Renal cortical epithelial cell (primary cell): ENCODE measurements around the gene MXRA5. TPM values are rescaled to one million over a fixed set of nuclear protein-coding genes. Genes with fewer than 3 reads are reported as not detected.
"Not testable (repeated sequence)": the region's sequence is repeated elsewhere in the genome, so short reads cannot be mapped to it uniquely, and the experiment has no call there.

ENCODE experiments used
- DNase-seq: peaks from one replicate; pipeline ENCODE4 v3.0.0-alpha.2; 2011; ENCODE audit warnings: low read depth
- total RNA-seq: library from RNA; depleted of rRNA; stranded (reverse); fragments of >200 nt; gene quantifications from 2 replicates; pipeline ENCODE4 v1.2.3, GENCODE V29; 2014

The MXRA5 gene
- 0.17 and 6.0 TPM in 2 replicates for total RNA-seq

- no peak for DNase-seq
Observed at GRCh38 chrX:3346501-3347259, at the start of gene MXRA5. TSS of gene MXRA5 (minus strand) at chrX:3346652. CDS start at chrX:3343833, 2,819 bp downstream.

- DNase-seq: peak; percentile 10
Observed at GRCh38 chrX:3393581-3394111, 47.2 kb upstream of the MXRA5 start.

- peak; percentile 7 for DNase-seq
Observed at GRCh38 chrX:3393178-3393577, 46.7 kb upstream of the MXRA5 start.

- DNase-seq: no peak
Observed at GRCh38 chrX:3388457-3388856, 42.0 kb upstream of the MXRA5 start.

- peak; percentile 89 for DNase-seq
Observed at GRCh38 chrX:3384327-3384726, 37.9 kb upstream of the MXRA5 start.

- no peak for DNase-seq
Observed at GRCh38 chrX:3380603-3381002, 34.2 kb upstream of the MXRA5 start.

GRCh38 chrX:3379111-3379510 lies 32.7 kb upstream of the MXRA5 start:
- peak; percentile 2 for DNase-seq

- DNase-seq: no peak
Observed at GRCh38 chrX:3378156-3378555, 31.7 kb upstream of the MXRA5 start.

- no peak for DNase-seq
Observed at GRCh38 chrX:3377560-3377959, 31.1 kb upstream of the MXRA5 start.

GRCh38 chrX:3375878-3376508 lies 29.5 kb upstream of the MXRA5 start:
- DNase-seq: not testable (repeated sequence)

- no peak for DNase-seq
Observed at GRCh38 chrX:3374108-3374800, 27.8 kb upstream of the MXRA5 start.

- peak; percentile 2 for DNase-seq
Observed at GRCh38 chrX:3371163-3371562, 24.7 kb upstream of the MXRA5 start.

- peak; percentile 22 for DNase-seq
Observed at GRCh38 chrX:3370656-3371055, 24.2 kb upstream of the MXRA5 start.

- no peak for DNase-seq
Observed at GRCh38 chrX:3362956-3363355, 16.5 kb upstream of the MXRA5 start.

GRCh38 chrX:3360881-3361280 lies 14.4 kb upstream of the MXRA5 start:
- DNase-seq: no peak

- DNase-seq: not testable (repeated sequence)
Observed at GRCh38 chrX:3352741-3353140, 6.3 kb upstream of the MXRA5 start.

- DNase-seq: no peak
Observed at GRCh38 chrX:3351276-3351675, 4.8 kb upstream of the MXRA5 start.

- no peak for DNase-seq
Observed at GRCh38 chrX:3348191-3348590, 1.7 kb upstream of the MXRA5 start.

- peak; percentile 28 for DNase-seq
Observed at GRCh38 chrX:3345281-3346191, 916 bp downstream of the MXRA5 start.

- not testable (repeated sequence) for DNase-seq
Observed at GRCh38 chrX:3343569-3343968, 2.9 kb downstream of the MXRA5 start.

- DNase-seq: no peak
Observed at GRCh38 chrX:3340016-3340415, 6.4 kb downstream of the MXRA5 start.
